NT2/D1 (cell line): ENCODE results near the gene DAD1.
"Not testable (repeated sequence)": the region's sequence is repeated elsewhere in the genome, so short reads cannot be mapped to it uniquely, and the experiment has no call there.

Source experiments
- DNase-seq: peaks from one replicate; pipeline ENCODE4 v3.0.0-alpha.2; 2011; ENCODE audit warnings: low read depth, low spot score
- H3K27me3 ChIP-seq: 2 replicates; pipeline ENCODE4 v1.6.0; 2011; ENCODE audit warnings: mild to moderate bottlenecking; ENCODE audit not compliant: insufficient read length, insufficient read depth
- H3K36me3 ChIP-seq: 2 replicates; pipeline ENCODE4 v1.6.1; 2011; ENCODE audit warnings: mild to moderate bottlenecking, low read length, mixed read lengths; ENCODE audit not compliant: insufficient read depth, insufficient read length
- H3K4me1 ChIP-seq: 2 replicates; pipeline ENCODE4 v1.5.1; 2011; ENCODE audit not compliant: insufficient read depth, insufficient read length
- H3K4me3 ChIP-seq: 2 replicates; pipeline ENCODE4 v1.5.1; 2011; ENCODE audit warnings: low read depth; ENCODE audit not compliant: insufficient read length
- H3K9ac ChIP-seq: 2 replicates; pipeline ENCODE4 v1.6.0; 2011; ENCODE audit warnings: low read depth; ENCODE audit not compliant: insufficient read length
- H3K9me3 ChIP-seq: 2 replicates; pipeline ENCODE4 v1.5.1; 2011; ENCODE audit warnings: mild to moderate bottlenecking, low read length; ENCODE audit not compliant: insufficient read depth
- SUZ12 ChIP-seq: IDR thresholded peaks from 2 replicates; pipeline ENCODE4 v1.6.1; 2011; ENCODE audit not compliant: insufficient read length, insufficient read depth; ENCODE audit errors: extremely low read depth
- YY1 ChIP-seq: IDR thresholded peaks from 2 replicates; pipeline ENCODE4 v1.6.1; 2011; ENCODE audit not compliant: insufficient read length, insufficient read depth
- ZNF274 ChIP-seq: IDR thresholded peaks from 2 replicates; pipeline ENCODE4 v1.6.1; 2011; ENCODE audit warnings: mild to moderate bottlenecking, low read depth, low read length

Gene DAD1

DNA sequence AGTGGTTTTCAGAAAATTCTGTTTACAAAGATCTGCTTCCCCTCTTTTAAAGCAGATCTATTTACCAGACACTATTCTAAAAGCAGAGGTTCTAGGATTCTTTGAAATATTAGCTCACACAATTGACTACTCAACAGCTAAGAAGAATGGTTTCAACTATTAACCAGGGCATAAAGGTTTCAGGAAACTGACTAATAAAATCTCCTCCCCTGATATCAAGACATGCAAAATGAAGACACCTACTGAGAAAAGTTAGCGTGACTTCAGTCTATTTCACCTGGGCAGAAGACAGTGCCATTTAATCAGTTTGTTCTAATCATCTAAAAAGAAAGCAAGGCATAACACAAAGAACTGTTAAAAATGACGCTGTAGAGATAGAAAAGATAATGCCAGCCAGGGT is 22.2 kb downstream of the DAD1 start:
- Histone ChIP-seq H3K9me3 (no peaks in the 10 kb centered on the region), H3K9ac (no peak overlapping the region), H3K4me3 (no peak overlapping the region), H3K4me1 (no peaks in the 10 kb centered on the region), H3K27me3 (no peaks in the 10 kb centered on the region), H3K36me3 (peaks cover 52% of the 10 kb centered on the region)
- no peak for DNase-seq
- no peak for TF ChIP-seq ZNF274
- TF ChIP-seq SUZ12: no peak
- no peak for TF ChIP-seq YY1

DNA sequence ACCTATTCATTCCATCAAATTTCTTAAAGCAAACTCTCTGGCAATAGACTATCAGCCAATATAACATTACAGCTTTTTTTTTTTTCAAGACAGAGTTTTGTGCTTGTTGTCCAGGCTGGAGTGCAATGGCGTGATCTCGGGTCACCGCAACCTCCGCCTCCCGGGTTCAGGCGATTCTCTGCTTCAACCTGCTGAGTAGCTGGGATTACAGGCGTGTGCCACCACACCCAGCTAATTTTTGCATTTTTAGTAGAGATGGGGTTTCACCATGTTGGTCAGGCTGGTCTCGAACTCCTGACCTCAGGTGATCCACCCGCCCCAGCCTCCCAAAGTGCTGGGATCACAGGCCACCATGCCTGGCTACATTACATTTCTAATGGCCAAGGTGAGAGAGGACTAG is 22.8 kb downstream of the DAD1 start:
- H3K4me3 ChIP-seq, H3K9me3 ChIP-seq, H3K27me3 ChIP-seq, H3K4me1 ChIP-seq, DNase-seq, H3K9ac ChIP-seq: not testable (repeated sequence)
- peaks cover 52% of the 10 kb centered on the region for H3K36me3 ChIP-seq

DNA sequence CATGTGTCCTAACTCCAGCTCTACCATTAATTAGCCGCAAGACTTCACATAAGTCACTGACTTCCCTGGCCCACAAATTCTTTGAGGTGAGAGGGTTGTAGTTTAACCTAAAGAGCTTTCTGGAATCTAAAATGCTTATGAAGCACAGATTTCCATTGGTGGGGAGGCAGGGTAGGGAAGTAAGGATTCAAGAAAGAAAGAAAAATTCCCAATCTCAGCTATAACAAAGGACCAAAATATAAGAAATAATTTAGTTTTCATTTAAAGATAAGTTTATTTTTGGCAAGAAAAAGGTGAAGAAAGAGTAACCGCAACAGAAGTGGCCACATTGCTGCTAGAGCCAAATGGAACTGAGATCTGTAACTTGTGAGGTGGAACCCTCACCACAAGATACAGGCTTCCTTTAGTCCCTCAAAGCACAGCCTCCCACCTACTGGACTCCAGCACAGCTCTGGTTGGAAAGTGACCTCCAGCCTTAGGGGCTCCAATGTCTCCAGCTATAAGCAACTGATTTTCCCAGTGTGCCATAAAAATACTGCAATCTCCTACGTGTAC is 23.6 kb downstream of the DAD1 start:
- no peak for TF ChIP-seq SUZ12
- no peak for TF ChIP-seq YY1
- Histone ChIP-seq H3K4me3 (no peak overlapping the region), H3K36me3 (peaks cover 52% of the 10 kb centered on the region), H3K9ac (no peak overlapping the region), H3K9me3 (no peaks in the 10 kb centered on the region), H3K4me1 (no peaks in the 10 kb centered on the region), H3K27me3 (no peaks in the 10 kb centered on the region)
- no peak for DNase-seq

DNA sequence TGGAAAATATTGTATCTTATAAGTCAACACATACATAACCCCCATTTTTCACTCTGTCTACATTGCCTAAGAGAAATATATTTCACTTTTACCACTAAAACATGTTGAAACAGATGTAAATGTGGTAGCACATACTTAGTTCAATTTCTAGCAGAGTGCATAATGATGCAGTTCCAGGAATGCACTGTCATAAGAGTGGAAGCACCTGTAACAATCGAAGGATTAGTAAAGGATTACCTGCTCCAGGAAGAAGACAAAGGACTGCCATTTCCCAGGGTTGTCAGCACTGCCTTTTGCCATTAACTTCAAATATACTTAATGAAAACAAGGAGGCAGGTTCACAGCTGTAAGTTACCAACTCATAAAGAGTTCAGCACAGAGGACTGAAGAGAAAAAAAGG is 24.6 kb downstream of the DAD1 start:
- Histone ChIP-seq H3K36me3 (peaks cover 52% of the 10 kb centered on the region), H3K9ac (no peak overlapping the region)
- TF ChIP-seq SUZ12: no peak

DNA sequence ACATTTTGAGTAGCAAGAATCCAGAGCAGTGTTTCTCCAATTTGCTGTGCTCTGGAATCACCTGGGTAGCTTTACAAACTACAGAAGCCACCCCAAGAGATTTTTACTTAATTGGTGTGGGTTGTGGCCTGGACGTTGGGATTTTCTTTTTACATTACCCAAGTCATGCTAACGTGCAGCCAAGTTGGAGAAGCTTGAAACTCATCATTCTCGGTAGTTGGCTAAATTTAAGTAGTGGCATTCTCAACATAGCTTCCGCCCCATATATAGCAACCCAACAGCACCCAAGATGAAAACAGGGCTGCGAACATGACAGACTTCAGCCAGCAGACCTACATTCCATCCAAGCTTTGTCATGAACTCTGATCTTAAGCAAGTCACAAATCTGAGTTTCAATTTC is 25.0 kb downstream of the DAD1 start:
- no peaks in the 10 kb centered on the region for H3K27me3 ChIP-seq
- no peaks in the 10 kb centered on the region for H3K4me1 ChIP-seq
- peaks cover 47% of the 10 kb centered on the region for H3K36me3 ChIP-seq
- no peaks in the 10 kb centered on the region for H3K9me3 ChIP-seq
- no peak overlapping the region for H3K9ac ChIP-seq
- TF ChIP-seq SUZ12: no peak
- no peak for TF ChIP-seq YY1
- TF ChIP-seq ZNF274: no peak
- DNase-seq: no peak
- H3K4me3 ChIP-seq: no peak overlapping the region

More for the DNA sequence above, 24.6 kb downstream of the DAD1 start:
- Histone ChIP-seq H3K9me3 (no peaks in the 10 kb centered on the region), H3K27me3 (no peaks in the 10 kb centered on the region), H3K4me3 (no peak overlapping the region), H3K4me1 (no peaks in the 10 kb centered on the region)
- no peak for DNase-seq

DNA sequence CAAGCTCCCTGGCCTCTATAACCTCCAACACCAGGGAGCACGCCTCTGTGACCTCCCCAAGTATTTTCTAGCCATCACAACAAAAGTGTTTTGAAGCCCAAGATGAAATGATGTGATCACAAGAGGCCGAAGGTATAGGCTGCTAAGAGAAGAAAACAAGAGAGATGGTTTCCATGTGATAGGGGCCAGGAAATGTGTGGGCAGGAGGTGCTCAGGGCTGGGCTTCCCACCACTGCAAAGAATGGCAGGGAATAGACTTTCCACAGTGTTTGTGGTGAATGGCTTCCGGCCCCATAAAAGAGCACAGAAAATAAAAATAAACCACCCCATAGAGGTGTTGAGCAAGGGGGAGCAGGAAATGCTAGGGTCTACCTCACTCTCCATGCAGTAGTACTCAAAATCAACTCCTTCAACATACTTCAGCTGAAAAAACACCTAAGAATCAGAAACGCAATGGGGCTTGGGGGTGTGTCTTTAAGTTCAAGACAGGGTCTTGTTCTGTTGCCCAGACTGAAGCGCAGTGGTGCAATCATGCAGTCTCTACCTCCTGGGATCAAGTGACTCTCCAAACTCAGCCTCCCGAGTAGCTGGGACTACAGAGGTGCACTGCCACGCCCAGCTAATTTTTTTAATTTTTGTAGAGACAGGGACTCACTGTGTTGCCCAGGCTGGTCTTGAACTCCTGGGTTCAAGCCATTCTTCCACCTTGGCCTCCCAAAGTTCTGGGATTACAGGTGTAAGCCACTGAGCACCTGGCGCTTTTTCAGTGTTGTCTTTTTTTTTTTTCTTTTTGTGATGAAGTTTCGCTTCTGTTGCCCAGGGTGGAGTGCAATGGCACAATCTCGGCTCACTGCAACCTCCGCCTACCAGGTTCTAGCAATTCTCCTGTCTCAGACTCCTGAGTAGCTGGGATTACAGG is 27.1 kb downstream of the DAD1 start:
- Histone ChIP-seq H3K27me3 (no peaks in the 10 kb centered on the region), H3K4me3 (no peak overlapping the region), H3K9me3 (no peaks in the 10 kb centered on the region), H3K4me1 (peaks cover 3% of the 10 kb centered on the region), H3K36me3 (peaks cover 33% of the 10 kb centered on the region), H3K9ac (no peak overlapping the region)
- DNase-seq: no peak
- TF ChIP-seq YY1: no peak
- TF ChIP-seq ZNF274: no peak
- no peak for TF ChIP-seq SUZ12

DNA sequence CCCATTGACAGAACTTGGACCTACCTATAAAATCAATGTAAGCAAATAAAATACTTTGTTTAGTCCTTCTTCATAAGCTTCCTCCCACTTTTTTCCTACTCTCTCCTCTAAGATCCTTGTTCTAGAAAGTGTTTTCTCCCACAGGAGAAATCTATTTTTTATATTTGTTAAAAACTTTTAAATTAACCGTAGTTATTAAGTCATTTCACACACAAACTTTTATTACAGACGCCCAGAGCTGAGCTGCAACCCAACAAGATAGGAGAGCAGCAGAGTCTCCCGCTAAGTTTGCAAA is 27.7 kb downstream of the DAD1 start:
- Histone ChIP-seq H3K36me3 (peaks cover 31% of the 10 kb centered on the region), H3K27me3 (no peaks in the 10 kb centered on the region), H3K9me3 (no peaks in the 10 kb centered on the region), H3K4me1 (peaks cover 6% of the 10 kb centered on the region), H3K4me3 (no peak overlapping the region), H3K9ac (no peak overlapping the region)
- no peak for DNase-seq
- TF ChIP-seq YY1 (no peak), ZNF274 (no peak), SUZ12 (no peak)
